Measurements from ENCODE around the gene ITPR3.

ITPR3 gene

DNA sequence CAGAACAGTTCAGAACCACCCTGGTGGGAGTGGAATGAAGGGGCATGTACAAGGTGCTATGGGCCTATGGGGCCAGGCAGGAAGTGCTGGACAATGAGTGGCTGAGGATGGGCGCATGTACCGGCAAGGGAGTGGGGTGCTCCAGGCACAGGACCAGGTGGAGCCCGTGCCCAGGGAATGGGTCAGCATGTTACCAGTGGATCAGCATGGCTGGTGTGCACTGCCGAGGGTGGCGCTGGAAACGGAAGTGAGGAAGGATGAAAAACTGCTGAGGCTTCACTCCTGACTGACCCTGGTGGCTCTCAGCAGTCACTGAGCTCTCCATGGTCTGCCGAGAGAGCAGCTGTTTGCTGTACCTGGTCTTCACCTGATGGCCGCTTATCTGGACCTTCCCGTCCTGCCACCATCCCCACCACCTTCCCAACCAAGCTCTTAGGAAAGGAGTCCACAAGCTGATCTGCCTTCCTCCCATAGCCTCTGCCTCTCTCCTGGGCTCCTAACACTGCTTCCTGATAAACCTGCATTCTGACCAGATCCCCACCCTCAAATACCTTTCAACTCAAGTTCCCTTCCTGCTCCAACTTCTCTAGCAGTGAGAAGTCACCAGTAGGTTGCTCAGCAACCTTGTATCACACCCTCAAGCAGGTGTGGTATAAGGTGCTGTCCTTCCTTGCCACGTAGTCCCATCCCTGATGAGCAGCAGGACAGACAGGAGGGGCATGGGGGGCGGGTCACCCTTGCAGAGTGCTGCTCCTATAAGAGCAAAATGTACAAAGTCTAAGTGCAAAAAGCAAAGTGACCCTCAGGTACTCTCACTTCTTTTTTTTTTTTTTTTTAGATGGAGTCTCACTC is 83.3 kb downstream of the ITPR3 start:
- no peak for DNase-seq

- no peak for DNase-seq
Measured at GRCh38 chr6:33705268-33705885, 84.3 kb downstream of the ITPR3 start.

GRCh38 chr6:33705955-33706725 is 85.0 kb downstream of the ITPR3 start:
- no peak for DNase-seq

- no peak for DNase-seq
Measured at GRCh38 chr6:33707771-33708170, 86.6 kb downstream of the ITPR3 start.

DNA sequence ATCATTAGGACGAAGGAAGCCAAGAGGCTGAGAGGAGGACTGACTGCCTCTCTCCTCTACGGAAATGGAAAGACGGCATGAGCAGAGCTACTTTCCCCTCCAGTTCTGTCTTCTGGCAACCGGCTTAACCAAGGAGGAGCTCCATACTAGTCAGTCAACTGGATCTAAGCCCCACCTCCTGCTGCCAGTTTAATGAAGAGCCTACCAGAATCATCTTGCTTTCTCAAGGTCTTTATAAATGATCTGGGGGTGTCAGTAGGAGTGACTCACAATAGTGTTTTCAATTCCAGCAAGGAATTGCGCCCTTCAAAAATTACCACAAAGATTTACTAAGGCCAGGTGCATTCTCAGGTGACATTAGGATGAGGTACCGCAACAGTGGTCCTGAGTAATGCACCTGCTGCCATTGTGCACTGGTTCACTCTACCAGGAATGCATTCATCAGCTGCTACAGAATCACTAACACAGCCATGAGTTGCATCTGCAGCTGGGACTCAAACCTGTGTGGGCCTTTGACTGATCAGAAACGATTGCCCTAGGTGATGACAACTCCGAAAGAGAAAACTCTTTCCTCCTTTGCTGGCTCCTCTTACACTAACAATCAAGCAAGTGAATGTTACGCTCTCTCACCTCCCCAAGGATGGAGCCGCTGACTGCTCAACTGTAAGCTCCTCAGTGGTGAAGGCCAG is 87.5 kb downstream of the ITPR3 start:
- no peak for DNase-seq

DNA sequence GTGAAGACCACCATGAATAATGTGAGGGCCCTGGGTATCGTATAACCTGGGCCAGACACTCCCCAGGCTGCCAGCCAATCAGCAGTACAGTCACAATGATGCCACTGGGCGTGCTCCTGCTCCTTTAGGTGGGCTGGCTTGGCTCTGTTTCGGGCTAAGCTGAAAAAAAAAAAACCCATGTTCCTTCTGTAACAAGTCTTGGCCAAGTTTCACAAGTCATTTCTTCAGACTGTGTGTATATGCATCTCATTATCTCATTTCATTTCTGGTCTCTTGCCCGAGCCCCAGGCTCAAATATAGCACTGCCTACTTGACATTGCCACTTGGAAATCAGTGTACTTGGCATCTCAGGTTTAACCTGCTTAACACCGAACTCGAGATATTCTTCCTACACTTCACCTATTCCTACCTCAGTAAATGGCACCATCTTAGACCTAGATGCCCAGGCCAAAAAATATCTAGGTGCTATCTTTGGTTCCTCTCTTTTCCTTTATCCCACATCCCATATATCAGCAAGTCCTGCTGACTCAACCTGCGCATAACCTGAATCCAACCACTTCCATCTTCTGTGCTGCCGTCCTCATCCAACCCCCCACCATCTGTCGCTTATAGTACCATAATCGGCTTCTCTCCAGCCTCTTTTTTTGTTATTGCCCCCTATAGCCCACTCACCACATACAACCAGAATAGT is 88.6 kb downstream of the ITPR3 start:
- DNase-seq, result no peak

- no peak for DNase-seq
Measured at GRCh38 chr6:33710296-33711121, 89.4 kb downstream of the ITPR3 start.

GRCh38 chr6:33711140-33712129 is 90.3 kb downstream of the ITPR3 start, which contains the start of gene UQCC2:
TSS of gene UQCC2 (minus strand) at chr6:33711700. CDS start at chr6:33711686, 14 bp downstream.
- peak; percentile 88 for DNase-seq

GRCh38 chr6:33712914-33713313 is 91.8 kb downstream of the ITPR3 start:
- no peak for DNase-seq

DNA sequence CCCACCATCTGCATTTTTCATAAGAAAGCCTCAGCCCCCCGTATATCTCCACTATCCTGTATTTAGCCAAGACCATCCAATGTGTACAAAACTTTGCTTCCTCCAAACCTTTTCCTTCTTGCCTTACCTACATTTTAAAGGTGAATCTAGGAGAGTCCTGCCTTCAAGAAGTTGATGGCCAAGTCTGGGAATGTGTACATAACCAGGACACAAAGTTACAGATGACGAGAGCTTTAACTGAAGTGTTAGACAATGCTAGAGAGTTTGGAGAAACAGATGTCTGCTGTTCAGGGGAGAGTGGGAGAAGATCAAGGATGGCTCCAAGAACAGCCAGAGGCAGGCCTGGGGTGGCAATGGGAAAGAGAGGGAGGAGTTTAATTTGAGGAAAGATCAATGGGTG is 92.7 kb downstream of the ITPR3 start:
- DNase-seq, result no peak

DNA sequence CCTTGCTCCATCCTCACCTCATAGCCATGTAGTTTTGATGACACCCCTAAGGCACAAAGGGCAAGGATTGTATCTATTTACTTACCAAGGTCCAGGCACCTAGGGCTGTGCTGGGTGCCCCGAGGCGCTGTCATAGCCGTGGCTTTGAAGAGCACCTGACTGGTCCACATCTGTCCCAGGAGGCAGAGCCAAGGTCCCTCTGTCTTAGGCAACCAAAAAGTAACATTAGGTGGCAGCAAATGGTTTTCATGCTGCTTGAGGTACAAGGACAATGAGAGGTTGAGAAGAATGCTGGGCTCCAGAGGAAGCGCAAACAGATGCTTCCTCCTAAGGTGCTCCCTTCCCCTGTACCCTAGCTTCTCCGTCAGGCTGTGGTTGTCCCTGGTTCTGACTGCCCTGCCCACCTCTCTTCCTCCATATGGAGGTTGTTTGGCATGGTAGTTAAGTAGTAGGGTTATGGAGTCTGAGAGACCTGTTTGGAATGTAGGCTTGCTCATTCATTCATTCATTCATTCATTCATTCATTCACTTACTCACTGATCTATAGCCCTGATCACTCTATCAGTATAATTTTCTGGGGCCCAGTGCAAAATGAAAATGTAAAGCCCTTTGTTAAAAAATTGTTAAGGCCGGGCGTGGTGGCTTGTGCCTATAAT is 93.4 kb downstream of the ITPR3 start:
- no peak for DNase-seq

GRCh38 chr6:33716379-33716778 is 95.3 kb downstream of the ITPR3 start:
- peak; percentile 94 for DNase-seq

DNA sequence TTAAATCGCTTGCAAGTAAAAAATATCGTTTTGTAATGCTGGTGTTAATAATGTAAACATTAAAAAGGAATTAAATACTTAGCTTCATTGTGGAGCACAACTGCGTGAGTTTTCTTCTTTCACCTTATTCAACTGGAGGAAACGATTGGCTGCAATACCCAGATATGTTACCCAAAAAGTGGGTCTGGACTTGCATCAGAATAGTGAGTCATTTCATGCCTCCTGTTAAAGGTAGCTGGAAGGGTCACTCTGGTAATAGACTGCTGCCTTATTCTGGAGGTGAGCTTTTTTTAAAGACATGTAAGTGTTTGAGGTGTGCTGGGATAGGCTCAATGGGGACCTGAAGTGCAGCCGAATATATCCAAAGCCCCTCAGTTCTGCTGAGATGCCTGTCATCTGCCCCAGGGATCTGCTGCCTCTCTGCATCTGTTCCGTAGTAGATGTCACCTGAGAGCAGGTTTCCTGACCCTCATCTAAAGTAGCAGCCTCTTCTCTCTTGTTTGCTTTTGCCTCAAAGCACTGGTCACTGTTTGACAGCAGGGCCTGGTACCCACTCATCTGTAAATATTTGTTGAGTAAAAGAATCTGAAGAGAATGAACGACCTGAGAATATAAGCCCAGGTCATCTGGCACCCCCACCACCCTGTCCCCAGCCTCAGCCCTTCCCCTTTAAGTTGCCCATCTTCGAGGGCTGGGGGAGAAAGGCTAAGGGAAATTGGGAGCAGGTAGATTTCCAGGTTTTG is 95.9 kb downstream of the ITPR3 start:
- DNase-seq, result peak; percentile 85

- DNase-seq, result peak; percentile 38
Measured at GRCh38 chr6:33717934-33718455, 96.9 kb downstream of the ITPR3 start.

DNA sequence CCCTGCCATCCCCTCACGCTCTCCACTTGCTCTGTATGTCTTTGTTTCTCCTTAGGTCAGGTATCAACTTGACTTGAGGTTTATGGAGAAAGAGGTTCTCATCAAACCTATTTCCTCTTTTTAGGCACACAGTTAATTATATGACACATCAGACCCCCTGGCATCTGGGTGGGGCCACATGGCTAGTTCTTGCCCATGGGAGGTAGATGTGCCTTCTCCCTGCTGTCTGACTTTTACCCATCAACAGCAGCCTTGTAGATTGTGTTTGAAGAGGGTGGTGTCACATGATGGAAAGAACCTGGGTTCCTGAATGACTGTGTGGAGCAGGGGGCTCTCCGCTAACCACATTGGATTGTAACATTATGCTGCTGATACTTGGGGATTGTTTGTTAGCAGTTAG is 97.6 kb downstream of the ITPR3 start:
- no peak for DNase-seq

DNA sequence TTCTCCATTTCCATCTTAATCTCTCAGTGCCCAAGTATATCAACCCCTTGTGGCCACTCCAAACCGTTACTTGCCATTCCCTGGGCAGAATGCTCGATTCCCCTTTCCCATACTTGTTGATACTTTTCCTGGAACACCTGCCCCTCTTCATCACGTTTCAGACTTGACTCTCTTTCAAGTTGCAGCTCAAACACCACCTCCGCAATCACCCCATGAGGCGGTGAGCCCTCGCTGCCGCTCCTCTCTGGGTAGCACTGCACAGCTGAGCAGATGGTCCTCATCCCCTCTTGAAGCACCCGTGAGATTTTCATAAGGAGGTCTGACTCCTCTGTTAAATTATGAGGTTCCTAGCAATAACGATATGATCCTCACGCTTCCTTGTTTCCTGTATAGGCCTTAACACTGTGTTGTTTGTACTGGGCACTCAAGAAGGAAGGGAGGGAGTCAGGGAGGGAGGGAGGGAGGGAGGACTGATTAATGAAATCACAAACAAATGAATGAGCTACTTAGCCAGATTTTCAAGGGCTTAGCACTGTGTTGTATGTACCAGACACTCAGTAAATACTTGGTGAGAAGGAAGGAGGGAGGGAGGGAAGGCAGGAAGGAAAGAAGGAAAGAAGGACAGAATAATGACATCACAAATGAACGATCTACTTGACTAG is 98.3 kb downstream of the ITPR3 start:
- DNase-seq, result peak; percentile 99

DNA sequence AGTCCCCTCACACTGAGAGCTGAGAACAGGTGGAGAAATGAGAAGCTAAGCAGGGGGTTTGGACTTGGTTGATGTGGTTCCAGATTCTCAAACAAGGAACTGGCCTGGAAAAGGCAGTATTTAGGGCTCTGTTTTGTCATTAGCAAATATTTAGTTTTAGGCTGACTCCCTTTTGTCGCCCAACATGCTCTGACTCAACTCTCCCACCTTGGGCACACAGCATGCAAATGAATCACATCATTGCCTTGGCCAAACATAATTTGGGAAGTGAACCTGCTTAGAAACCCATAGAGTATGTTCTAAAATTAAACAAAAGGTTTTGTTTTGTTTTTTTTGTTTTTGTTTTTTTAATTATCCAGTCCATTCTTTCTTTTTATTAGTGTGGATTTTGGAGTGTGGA is 99.9 kb downstream of the ITPR3 start:
- no peak for DNase-seq

DNA sequence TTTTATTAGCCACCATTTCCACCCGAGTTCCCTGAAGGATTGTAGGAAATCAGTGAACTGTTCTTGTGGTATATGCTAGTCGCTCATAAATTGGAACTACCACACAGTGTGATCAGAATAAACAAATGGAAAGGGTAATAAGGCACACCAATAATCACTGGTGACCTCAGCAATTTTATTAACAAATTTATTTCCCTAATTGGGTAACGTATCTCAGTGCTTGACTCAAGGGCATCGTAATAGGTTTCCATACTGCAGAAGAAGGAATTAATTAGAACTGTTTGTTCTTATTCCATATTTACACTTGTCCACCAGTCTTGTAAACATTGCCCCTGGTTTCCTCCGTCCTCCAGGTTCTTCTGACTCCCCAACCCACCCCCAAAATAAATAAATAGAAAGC is 100.4 kb downstream of the ITPR3 start:
- DNase-seq, result peak; percentile 48
